Suprapubic skin (tissue), 4 donors: ENCODE data around the gene LIPK. TPM values are rescaled to one million over a fixed set of nuclear protein-coding genes. Genes with fewer than 3 reads are reported as not detected.

Experiments used
- DNase-seq, 2 donors: peaks; one replicate each; pipeline ENCODE4 v3.0.0-alpha.2; 2019; ENCODE audit warnings: low spot score in 2 of 2
- H3K27ac ChIP-seq: fragments of 200-600 bp; sonication (generic); one replicate; pipeline ENCODE4 v1.5.1; 2019
- H3K27me3 ChIP-seq: fragments of 200-600 bp; sonication (generic); one replicate; pipeline ENCODE4 v1.5.1; 2019
- H3K36me3 ChIP-seq: fragments of 200-600 bp; sonication (generic); one replicate; pipeline ENCODE4 v1.5.1; 2019
- H3K4me1 ChIP-seq: fragments of 200-600 bp; sonication (generic); one replicate; pipeline ENCODE4 v1.5.1; 2019
- H3K4me3 ChIP-seq: fragments of 200-600 bp; sonication (generic); one replicate; pipeline ENCODE4 v1.5.1; 2019; ENCODE audit warnings: mild to moderate bottlenecking
- H3K9me3 ChIP-seq: fragments of 200-600 bp; sonication (generic); one replicate; pipeline ENCODE4 v1.5.1; 2019
- CTCF ChIP-seq, 2 donors: fragments of 200-600 bp in 1 of 2; fragments of 450-650 bp in 1 of 2; sonication (generic) in 1 of 2; IDR thresholded peaks; one replicate each; pipeline ENCODE4 v1.5.1; 2016 to 2019; ENCODE audit warnings: antibody characterized with exemption in 2 of 2, mild to moderate bottlenecking in 1 of 2, moderate library complexity in 1 of 2
- EP300 ChIP-seq: sonication (generic); formaldehyde crosslinking; IDR thresholded peaks from one replicate; pipeline ENCODE4 v1.6.1; 2017; ENCODE audit warnings: antibody characterized with exemption
- POLR2A ChIP-seq, 2 donors: fragments of 450-650 bp; IDR thresholded peaks; one replicate each; pipeline ENCODE4 v1.6.1; 2017; ENCODE audit warnings: antibody characterized with exemption in 2 of 2, mild to moderate bottlenecking in 2 of 2, moderate library complexity in 2 of 2
- POLR2AphosphoS5 ChIP-seq, 3 donors: sonication (generic); formaldehyde crosslinking; IDR thresholded peaks; one replicate each; pipeline ENCODE4 v1.6.1; 2017; ENCODE audit warnings: antibody characterized with exemption in 3 of 3
- WGBS: methylation state at CpG from one replicate; pipeline ENCODE4 v1.1.5; 2018; 5-methylcytosine and 5-hydroxymethylcytosine counted together
- total RNA-seq, 4 donors: library from RNA; depleted of rRNA; stranded (reverse); fragments of >200 nt; gene quantifications; one replicate each; pipeline ENCODE4 v1.1.0, GENCODE V29; 2016

The LIPK gene
- total RNA-seq, 4 donors from 2014 or later: 2.6 to 23.4 (median 18.0) TPM

- H3K9me3 ChIP-seq: no peaks in the 10 kb centered on the region
- H3K36me3 ChIP-seq: no peaks in the 10 kb centered on the region
- H3K4me3 ChIP-seq: no peak overlapping the region
- no peaks in the 10 kb centered on the region for H3K27me3 ChIP-seq
- 90% methylated on average over 4 of the region's 4 CpGs for WGBS
- no peaks in the 10 kb centered on the region for H3K4me1 ChIP-seq
- DNase-seq: no peak
- no peak for TF ChIP-seq POLR2AphosphoS5 (IDR thresholded peaks at IDR 0.05)
- TF ChIP-seq CTCF (IDR thresholded peaks at IDR 0.05): no peak
- no peak for TF ChIP-seq EP300
- TF ChIP-seq POLR2A (IDR thresholded peaks at IDR 0.05): no peak
- no peak overlapping the region for H3K27ac ChIP-seq
These were observed 25.1 kb upstream of the LIPK start for GRCh38 chr10:88680958-88681357.

DNA sequence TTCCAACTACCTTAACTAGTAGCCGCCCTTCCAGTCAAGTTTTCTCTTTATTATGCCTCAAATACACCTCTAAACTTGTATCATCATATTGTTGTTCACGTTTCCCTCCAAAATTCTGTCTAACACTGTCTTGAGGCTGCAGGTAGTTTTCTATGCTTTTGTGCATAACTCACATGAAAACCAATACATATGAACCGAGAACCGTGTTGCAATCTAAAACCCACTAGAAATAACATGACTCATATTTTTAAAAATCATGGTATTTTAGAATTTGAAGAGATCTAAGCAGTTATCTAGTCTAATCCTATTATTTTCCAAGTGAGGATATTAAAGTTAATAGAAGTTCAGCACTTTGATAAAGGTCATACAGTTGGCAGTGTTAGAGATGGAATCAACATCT lies 23.6 kb upstream of the LIPK start:
- H3K27me3 ChIP-seq: no peaks in the 10 kb centered on the region
- H3K27ac ChIP-seq: no peak overlapping the region
- H3K4me1 ChIP-seq: no peaks in the 10 kb centered on the region
- no peak for DNase-seq
- H3K36me3 ChIP-seq: no peaks in the 10 kb centered on the region
- H3K4me3 ChIP-seq: no peak overlapping the region
- 89% methylated on average over 4 of the region's 4 CpGs for WGBS
- H3K9me3 ChIP-seq: no peaks in the 10 kb centered on the region
- TF ChIP-seq POLR2A (IDR thresholded peaks at IDR 0.05) (no peak), EP300 (no peak), POLR2AphosphoS5 (IDR thresholded peaks at IDR 0.05) (no peak), CTCF (IDR thresholded peaks at IDR 0.05) (no peak)

DNA sequence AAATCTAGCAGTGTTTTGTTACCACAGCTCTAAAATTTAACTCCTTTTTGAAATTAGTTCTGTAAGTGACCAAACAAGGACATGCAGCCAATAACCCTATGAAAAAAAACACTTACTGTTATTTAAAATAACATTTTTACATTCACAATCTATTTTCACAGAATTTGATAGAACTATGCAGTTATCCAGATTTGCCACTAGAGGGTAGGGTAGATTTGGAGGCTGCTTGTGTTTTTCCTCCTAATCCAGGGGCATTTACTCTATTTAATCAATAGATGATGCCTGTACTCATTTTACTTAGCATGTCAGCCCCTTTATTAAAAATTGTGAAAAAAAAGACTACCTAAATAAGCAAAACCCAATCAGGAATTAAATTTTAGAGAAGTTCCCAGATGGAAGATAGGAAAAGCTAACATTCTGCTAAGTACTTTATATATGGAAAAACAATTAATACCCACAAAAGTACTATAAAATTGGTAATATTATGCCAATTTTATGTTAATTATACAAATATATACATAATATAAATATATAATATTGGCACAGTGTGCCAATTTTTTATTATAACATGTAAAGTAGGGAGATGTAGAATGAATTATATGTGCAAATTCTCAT lies 18.1 kb upstream of the LIPK start:
- TF ChIP-seq POLR2AphosphoS5 (IDR thresholded peaks at IDR 0.05) (no peak), POLR2A (IDR thresholded peaks at IDR 0.05) (no peak), CTCF (IDR thresholded peaks at IDR 0.05) (peak; percentile 44 to 69), EP300 (no peak)
- H3K9me3 ChIP-seq: no peaks in the 10 kb centered on the region
- no peak for DNase-seq
- no peaks in the 10 kb centered on the region for H3K27me3 ChIP-seq
- H3K4me3 ChIP-seq: no peak overlapping the region
- H3K36me3 ChIP-seq: no peaks in the 10 kb centered on the region
- no peaks in the 10 kb centered on the region for H3K4me1 ChIP-seq
- H3K27ac ChIP-seq: no peak overlapping the region

DNA sequence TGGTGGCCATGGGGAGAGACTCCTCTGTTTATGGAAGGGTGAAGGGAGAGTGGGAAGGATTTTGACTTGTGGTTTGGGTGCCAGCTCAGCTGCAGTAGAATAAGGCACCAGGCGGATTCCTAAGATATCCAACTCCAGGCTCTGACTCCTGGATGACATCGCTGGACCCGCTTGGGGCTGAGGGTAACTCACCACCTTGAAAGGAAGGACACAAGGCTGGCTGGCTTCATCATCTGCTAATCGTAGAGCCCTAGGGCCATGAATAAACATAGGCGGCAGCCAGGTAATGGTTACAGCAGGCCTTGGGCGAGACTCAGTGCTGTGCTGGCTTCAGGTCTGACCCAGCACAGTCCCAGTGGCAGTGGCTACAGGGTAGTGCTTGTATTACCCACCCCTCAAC lies 16.7 kb upstream of the LIPK start:
- DNase-seq: no peak
- Histone ChIP-seq H3K27me3 (no peaks in the 10 kb centered on the region), H3K27ac (no peak overlapping the region), H3K4me1 (no peaks in the 10 kb centered on the region), H3K9me3 (no peaks in the 10 kb centered on the region), H3K36me3 (no peaks in the 10 kb centered on the region), H3K4me3 (no peak overlapping the region)
- TF ChIP-seq POLR2AphosphoS5 (IDR thresholded peaks at IDR 0.05): no peak
- no peak for TF ChIP-seq CTCF (IDR thresholded peaks at IDR 0.05)
- TF ChIP-seq EP300: no peak
- no peak for TF ChIP-seq POLR2A (IDR thresholded peaks at IDR 0.05)
- 72% methylated on average over 6 of the region's 6 CpGs for WGBS

GRCh38 chr10:88693392-88694020 lies 12.5 kb upstream of the LIPK start:
- no peak for DNase-seq
- 30% methylated on average over 4 of the region's 4 CpGs for WGBS
- H3K27ac ChIP-seq: no peak overlapping the region

More at GRCh38 chr10:88693392-88694020, 12.5 kb upstream of the LIPK start:
- H3K27me3 ChIP-seq: no peaks in the 10 kb centered on the region
- no peak overlapping the region for H3K4me3 ChIP-seq
- no peak for TF ChIP-seq EP300
- no peak for TF ChIP-seq CTCF (IDR thresholded peaks at IDR 0.05)
- no peak for TF ChIP-seq POLR2A (IDR thresholded peaks at IDR 0.05)
- no peak for TF ChIP-seq POLR2AphosphoS5 (IDR thresholded peaks at IDR 0.05)
- H3K9me3 ChIP-seq: no peaks in the 10 kb centered on the region
- H3K36me3 ChIP-seq: no peaks in the 10 kb centered on the region
- no peaks in the 10 kb centered on the region for H3K4me1 ChIP-seq
